GM19467 (cell line): Measurements from ENCODE around the gene CPNE5.

Experiments used
- ATAC-seq: cut with Tn5 transposase; IDR thresholded peaks from one replicate; pipeline ENCODE4 v1.9.1; 2021; ENCODE audit warnings: mild to moderate bottlenecking, moderate library complexity; ENCODE audit not compliant: unreplicated experiment

CPNE5 gene

DNA sequence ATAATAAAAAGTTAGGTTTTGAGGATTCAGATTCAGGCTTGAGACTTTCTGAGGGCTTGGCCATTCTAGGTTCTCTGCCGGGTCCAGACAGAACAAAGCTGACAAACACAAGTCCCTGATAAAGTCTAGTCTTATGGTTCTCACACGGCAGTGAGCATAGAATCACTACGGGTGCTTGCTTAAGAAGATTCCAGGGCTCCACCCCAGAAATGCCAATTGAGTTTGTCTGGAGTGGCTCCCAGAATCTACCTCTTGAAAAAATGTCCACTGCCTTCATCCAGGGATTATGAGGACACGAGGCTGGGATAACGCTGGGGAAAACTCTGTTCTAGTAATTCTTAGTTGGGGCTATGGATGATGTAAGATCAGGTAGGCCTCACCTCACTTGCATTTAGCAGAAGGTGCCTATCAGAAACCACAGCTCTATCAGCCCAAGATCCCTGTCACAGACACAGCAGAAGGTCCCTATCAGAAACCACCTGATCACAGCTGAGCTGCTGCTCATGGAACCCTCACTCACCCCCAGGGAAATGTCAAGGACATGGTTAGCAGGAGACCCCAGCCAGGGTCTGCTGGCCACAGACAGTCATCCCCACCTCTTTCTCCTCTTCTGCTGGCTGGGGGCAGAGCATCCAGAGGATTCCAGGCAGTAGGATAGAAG, 89.3 kb downstream of the CPNE5 start:
- no peak for ATAC-seq

DNA sequence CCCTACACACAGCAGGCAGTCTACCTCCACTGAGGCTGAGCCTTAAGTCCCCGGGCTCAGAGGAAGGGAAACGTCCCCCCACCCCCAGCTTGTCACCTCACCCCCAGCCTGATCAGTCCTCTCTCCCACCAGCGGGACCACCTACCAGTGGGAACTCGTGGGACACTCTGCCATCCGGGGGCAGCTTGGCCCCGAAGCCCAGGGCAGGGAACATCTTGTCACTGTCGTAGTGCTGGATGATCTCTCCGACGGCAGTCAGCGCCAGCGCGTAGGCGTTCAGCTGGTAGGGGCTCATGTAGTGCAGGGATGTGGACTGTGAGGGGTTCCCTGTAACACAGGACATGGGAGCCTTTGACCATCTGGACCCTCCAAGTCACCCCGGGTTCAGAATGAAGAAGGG, 93.0 kb downstream of the CPNE5 start:
- no peak for ATAC-seq

DNA sequence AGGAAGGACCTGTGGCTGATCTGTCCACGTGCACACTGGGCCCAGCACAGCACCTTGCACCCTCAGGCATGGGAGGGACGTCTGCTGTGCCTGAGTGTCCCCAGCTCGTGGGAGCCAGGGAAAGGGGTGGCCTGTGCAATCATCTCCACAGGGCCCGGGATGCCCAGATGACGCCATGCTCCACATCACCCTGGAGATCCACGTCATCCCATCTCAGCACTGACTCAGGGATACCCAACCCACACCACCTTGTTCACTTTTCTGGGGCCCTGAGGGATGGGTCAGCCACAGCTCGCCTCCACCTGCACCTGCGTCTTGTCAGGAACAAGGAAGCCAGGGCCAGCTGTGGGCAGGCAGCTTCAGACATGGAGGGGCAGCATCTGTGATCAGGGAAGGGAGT, 93.4 kb downstream of the CPNE5 start:
- ATAC-seq = no peak

DNA sequence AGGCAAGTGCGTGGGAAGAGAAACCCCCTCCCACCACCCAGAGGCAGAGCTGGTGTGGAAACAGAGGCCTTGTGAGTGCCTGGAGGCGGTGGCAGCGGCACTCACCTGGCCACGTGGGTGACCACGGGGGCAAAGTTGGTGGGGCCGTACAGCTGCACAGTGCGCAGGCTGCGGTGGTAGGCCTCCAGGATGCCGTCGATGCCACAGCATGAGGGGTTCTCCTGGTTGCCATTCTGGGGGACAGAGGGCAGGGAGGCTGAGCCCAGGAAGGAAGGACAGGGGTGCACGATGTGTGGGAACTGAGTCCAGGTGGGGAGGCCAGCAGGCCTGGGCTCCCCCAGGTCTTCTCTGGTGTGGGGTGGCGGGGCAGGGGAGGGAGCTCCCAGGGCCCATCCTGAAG, 94.0 kb downstream of the CPNE5 start:
- ATAC-seq = no peak

DNA sequence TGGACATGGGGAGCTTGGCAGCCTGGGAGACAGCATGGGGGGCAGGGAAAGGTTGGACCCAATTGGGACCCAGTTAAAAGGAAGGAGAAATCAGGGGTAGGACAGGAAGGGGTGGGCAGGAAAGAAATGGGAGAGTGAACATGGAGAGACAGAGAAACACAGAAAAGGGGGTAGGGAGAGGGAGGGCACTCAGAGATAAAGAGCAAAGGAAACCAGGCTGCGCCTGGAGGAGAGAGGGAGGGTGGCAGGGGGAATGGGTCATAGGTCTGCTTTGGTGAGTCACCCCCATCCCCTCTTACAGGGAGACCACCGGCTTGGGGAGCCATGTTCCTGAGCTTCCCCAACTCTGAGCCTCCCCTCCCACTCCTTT, 95.0 kb downstream of the CPNE5 start:
- no peak for ATAC-seq

DNA sequence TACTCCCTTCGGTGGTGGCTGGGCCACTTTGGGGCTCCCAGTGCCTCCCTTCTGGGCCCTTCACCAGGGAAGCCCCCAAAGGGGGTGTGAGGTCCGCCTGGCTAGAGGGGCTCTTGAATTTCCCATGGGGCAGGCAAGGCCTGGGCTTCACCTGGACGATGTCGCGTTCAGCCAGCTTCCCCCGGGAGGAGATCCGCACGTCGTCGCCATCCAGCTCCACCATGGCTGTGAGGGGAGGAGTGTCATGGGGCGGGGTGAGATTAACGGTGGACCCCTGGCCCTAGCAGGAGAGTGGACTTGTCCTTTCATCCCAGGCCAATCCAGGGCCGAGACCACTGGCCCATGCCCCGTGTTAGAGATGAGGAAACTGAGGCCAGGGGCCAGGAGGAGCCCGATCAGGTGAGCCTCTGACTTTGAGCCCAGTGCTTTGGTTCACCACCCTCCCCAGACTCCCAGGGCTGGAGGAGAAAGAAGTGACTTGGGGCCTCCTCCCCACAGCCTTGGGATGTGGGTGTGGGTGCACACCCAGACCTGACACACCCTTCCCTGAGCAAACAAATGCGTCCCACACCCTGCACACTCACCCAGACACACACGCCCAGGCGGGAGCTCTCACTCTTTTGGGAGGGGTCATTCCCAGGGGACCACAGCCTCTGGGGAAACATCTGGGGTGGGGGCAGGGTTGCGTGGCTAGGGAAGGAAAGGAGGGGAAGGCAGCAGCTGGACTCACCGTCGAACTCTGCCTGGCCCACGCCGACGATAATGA, 95.5 kb downstream of the CPNE5 start:
- no peak for ATAC-seq

DNA sequence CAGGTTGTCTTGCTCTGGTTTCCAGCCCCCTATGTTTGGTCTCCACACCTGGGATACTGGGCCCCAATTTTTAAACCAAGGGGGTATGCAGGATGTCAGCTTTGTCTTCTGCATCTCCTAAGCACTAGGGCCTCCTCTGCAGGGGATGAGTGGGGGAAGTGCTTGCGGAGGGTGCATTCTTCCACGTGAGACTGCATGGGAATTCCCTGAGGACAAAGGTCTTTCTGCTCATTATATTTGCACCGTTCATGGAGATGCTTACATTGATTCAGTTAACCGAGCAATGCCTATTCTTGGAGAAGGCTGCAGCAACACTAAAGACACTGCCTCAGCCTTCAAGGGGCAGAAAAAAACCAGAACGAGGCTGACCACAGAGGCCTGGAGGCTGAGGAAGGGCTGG, 96.2 kb downstream of the CPNE5 start:
- ATAC-seq = no peak

DNA sequence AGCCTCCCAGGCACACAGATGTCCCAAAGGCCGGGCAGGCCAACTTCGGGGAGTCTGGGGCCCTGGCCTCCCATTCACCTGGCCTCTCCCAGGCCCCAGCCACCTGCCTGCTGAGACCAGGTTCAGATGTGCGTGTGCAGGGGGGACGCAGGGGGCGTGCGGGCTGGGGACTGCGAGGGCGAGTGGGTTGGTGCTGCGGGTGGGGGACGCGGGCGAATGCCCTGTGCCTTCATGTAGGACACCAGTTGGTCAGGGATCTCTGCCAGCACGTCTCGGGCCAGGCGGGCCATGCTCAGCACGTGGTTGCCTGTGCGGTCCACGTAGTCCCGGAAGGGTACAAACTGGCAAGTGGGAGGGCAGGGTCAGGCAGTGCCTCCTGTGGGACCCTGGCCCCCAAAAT, 97.1 kb downstream of the CPNE5 start:
- ATAC-seq = no peak

DNA sequence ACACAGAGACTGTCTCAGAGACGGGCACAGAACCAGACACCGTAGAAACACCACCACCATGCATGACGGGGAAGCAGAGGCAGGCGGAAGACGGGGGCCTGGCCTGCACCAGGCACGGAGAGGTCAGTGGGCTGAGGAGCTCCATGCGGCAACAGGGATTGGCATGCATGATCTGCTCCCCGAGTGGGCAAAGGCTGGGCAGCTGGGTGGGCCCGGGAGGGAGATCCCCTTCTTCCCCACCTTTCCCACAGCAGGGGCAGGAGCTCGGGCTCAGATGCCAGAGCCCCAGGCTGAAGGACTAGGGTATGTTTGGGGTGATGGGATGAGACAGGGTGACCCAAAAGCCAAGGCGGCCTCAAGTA, 98.4 kb downstream of the CPNE5 start:
- no peak for ATAC-seq

DNA sequence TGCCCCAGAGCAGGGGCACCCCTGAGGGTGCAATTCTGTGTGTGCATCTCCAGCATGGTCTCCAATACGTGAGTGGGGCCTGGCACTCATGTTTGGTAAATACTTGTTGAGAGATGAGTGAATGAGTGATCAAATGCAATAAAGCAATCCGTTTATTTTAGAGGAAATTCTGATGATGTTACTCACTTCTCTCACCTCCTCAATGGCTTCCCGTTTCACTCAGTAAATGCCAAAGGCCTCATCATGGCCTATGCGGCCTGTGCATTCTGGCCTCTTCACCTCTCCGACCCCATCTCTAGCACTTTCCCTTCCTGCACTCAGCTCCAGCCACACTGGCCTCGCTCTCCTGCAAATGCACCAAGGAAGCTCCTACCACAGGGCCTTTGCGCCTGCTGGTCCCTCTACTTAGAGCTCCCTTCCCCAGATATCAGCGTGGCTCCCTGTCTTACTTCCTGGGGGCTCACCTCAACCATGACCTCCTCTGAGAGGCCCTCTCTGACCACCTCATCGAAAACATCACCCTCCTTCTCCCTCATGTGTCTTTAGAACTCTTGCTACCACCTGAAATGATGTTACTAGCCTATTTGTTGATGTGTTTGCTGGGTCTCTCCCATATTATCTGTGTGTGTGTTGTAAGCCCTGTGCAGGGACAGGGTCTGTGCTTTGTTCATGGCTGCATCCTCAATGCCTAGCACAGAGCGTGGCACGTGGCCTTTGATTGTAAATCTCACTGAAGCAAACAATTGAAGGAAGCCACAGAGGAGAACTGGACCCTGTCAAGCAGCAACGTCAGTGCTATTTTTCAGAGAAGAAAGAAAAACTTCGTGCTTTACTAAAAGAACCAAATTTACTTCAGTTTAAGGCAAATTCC, 99.1 kb downstream of the CPNE5 start:
- no peak for ATAC-seq

DNA sequence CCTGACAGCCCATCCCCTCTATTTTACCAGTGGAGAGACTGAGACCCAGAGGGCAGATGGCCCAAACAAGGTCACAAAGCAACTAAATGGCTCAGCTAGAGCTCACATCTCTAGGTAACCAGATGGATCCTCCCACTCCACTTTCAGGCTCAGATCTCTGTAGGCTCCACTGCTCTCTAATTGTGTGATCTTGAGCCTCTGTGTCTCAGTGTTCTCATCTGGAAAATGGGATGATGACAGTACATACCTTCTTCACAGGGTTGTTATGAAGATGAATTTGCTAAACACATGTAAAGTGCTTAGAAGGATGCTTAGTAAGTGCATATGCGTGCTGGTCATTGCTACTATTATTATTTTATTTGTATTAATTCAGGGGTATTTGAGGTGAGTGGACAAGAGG, 101.1 kb downstream of the CPNE5 start:
- no peak for ATAC-seq

DNA sequence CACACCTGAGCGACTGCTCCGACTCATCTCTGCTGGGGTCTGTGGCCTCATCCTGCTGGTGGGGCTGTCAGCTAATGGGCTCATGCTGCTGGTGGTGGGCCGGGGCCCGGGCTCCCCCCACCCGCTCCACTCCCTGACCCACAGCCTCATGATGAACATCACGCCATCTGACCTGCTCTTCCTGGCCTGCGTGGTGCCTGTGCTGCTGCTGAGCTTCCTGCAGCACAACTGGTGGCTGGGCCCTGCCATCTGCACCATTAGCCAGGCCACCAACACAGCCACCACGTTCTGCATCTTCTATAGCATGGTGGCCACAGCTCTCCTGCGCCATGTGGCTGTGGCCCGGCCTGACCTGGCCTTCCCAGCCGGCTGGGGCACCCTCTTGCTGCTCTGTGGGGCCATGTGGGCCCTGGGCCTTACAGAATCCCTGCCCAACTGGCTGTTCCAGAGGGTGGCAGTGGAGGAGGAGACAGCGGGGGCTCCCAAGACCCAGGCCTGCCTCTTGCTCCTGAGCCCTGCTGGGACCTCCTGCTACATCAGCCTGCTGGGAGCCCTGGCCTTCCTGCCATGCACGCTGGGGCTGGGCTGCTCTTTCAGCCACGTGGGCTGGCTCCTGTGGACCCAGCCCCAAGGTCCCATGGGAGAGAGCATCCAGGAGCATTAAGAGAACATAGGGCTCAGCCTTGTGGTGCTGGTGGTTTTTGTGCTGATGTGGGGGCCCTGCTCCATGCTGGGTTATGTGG, 102.0 kb downstream of the CPNE5 start:
- no peak for ATAC-seq

DNA sequence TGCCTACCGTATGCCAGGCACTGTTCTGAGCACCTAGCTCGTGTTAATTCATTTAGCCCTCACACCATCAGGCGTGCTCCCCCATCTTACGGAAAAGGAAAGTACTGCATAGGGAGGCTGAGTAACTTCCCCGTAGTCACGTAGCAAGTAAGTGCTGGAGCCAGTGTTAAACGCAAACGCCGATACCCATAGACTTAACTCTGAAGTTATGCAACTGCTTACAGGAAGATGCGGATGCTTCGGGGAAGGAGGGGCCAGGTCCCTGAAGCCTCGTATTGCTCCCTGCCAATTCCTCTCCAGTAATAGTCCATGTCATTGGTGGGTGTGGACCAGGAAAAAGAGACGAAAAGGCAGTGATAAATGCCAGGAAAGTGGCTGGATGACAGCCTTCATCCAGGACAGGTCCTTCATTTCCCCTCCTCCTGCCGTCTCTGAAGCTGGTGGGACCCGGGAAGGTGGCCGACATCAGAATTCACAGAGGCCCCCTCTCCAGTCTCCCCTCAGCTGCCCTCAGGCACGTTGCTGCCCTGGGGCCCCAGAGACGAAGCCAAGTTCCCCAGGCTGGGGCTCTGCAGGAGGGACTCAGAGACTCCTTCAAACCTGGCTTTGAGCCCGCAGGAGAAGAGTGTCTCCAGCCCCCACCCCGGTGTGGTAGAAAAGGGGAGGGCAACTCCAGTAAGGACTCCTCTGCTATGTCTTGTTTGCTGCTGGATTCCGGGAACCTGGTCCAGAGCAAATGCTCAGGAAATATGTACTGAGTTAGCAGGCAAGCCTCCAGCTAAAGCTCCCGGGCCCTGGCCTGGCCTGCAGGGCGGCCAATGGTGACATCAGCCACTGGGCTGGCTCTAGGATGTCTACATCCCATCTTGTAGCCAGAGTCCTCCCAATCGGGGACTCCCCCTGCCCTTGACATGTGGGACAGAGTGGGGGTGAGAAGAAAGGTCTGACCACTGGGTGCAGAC, 103.9 kb downstream of the CPNE5 start:
- ATAC-seq = no peak

DNA sequence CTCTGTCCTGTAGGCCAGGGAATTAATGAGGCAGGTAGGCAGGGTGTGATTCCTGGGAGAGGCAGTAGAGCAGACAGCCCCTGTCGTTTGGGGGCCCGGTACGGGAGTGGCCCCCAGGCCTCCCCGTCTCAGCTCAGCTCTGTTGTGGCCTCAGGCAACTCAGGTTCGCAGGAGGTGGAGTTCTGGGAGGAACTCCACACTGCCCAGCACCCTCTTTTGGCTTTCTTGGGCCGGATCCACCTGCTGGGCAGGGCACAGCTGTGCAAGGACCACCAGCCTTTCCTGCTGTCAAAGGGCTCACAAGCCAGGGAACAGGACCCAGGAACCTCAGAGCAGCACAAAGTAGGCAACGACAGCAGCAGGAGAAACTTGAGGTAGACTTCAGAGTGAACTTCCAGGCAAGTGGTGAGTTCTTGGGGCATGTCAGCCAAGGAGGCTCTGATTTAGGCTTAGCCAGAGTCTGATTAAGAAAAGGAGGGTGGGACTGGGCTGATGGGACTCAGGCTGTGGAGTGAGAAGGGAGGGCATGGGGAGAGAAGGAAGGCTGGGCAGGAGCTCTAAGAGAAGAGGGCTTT, 104.7 kb downstream of the CPNE5 start:
- no peak for ATAC-seq

DNA sequence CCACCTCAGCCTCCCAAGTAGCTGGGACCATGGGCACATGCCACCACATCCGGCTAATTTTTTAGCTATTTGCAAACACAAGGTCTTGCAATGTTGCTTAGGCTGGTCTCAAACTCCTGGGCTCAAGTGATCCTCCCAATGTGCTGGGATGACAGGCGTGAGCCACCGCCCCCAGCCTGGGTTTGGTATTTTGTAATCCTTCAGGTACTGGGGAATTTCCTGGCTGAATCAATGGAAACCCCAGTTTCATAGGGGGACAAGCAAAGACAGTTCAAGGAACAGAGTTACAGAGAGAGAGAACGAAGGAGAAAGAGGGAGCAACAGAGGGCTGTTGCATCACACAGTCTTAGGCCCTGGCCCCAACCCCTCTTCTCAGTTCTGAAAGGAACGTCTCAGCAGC, 105.9 kb downstream of the CPNE5 start:
- ATAC-seq = no peak

DNA sequence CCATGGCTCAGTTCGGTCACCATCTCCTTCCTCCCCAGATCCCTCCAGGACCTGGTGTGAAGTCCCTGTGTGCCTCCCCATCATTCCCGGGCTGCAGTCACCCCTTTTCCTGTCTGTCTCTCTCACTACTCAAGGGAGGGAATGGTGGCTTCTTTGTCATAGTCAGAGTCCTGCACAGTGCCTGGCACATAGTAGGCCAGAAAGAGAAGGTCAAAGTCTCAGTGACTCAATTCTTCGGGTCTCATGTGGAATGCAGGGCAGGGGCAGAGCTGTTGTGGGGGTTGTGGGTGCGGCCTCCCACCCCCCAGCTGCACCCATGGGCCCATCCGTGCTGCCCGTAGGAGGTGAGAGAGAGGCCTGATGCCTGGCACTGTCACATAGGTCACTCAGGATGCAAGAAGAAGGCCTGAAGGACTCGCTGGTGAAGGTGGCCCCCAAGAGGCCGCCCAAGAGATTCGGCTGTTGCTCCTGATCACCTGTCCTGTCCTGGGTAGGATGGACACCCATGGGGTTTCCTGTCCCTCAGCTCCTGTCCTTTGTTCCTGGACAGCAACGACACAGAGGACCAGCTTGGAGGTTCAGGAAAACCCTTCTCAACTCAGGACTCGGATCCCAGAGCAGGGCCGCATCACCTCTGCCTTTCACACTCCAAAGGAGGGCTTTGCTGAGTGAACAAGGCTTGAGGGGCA, 107.5 kb downstream of the CPNE5 start:
- ATAC-seq = no peak

DNA sequence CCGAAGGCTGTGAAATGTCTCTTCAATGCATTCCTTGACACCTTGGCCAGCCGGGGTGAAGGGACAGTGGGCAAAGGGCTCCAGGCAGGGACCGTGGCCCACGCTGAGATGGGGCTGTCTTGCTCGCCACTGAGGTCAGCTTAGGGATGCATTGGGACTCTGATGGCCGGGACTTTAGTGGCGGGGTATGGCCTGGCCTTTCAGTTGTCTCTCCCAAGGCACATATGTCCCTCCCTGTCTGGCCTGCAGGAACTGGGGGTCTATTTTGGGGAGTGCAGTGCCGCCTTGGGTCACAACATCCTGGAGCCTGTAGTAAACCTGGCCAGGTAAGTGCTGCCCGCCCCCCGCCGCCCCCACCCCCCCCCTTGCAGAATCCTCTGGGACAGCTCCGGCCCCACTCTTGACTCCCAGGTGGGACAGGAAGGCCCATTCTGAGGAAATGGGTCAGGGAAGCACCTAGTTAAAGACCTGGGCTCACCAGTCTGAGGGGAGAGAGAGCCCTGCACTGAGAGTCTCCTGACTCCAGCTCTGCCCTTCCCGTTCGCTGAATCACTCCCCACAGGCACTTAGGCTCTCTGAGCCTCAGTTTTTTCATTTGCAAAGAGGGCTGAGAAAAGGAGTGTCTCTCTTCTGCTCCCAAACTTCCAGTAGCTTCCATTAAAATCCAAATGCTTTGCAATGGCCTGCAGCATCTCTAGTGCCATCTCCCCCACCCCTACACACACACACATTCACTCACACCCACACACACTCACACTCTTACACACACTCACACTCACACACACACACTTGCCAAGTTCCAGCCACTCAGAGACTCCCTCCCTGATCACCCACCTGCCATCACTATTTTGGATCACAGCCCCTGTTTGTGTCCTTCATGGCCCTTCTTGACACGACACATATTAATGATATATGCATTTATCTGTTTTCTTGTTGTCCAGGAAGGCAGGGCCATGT, 108.5 kb downstream of the CPNE5 start:
- no peak for ATAC-seq

DNA sequence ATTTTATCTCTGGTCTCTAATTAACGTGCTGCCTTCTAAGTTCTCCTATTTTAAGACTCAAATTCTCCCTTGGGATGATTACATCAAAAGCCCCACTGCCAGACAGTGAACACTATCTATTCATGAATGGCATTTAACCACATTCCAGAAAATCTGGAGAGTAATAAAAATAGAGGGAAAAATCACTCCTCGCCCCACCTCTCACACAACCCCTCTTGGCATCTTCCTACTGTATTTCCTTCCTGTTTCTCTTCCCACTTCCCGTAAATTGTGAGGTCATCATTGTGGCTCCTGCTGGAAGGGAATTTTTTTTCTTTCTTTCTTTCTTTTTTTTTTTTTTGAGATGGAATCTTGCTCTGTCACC, 110.1 kb downstream of the CPNE5 start:
- ATAC-seq = no peak
